Measurements from ENCODE around the gene GPR25.

DNA sequence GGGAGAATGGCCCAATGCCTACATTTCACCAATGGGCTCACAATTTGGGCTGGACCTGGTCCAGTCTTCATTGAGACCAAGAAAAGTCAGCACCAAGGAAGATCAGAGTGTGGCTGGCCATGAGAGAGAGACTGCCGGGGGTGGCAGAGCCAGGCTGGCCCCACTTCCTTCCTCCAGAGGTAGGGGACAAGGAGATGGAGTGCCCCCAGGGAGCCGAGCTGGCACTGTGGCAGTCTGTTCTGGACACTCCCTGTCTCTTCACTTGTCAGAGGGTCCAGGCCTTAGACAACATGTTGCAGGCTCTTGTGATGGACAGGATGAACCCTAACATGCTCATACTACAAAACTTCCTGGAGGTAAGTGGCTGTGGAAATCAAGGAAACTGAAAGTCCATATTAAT is 49.6 kb downstream of the GPR25 start:
- TF ChIP-seq CTCF (IDR thresholded peaks at IDR 0.05; ENCODE audit: low read depth, low read length, poor library complexity, severe bottlenecking) (no peak), EZH2phosphoT487 (IDR thresholded peaks at IDR 0.05; ENCODE audit: borderline replicate concordance, low read length) (no peak)

Data from DOHH2 (cell line).